HG02588 (cell line): ENCODE data around the gene MGLL.

ENCODE experiments used
- ATAC-seq: cut with Tn5 transposase; IDR thresholded peaks from one replicate; pipeline ENCODE4 v1.9.1; 2021; ENCODE audit warnings: mild to moderate bottlenecking, moderate library complexity; ENCODE audit not compliant: unreplicated experiment

MGLL gene

GRCh38 chr3:127761441-127761801 is 60.9 kb downstream of the MGLL start:
- ATAC-seq, result no peak

- ATAC-seq, result no peak
These were observed 61.4 kb downstream of the MGLL start for GRCh38 chr3:127760791-127761440.

DNA sequence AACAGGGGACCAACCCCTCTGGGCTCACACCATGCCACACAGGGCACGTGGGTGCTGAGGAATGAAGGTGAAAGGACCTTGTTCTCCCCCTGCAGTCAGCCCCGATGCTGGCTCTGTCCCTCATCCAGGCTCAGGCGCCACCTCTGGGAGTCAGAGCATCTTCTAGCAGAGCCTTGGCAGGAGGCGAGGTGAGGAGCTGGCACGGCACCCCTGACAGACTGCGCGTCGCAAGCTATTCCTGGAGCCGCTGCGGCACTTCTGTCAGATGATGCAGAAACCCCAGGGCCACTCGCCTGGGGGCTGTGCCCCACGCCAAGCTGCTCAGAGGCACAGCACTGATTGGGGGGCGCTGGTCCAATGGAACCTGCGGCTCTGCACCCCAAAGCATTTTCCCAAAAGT is 62.0 kb downstream of the MGLL start:
- no peak for ATAC-seq

DNA sequence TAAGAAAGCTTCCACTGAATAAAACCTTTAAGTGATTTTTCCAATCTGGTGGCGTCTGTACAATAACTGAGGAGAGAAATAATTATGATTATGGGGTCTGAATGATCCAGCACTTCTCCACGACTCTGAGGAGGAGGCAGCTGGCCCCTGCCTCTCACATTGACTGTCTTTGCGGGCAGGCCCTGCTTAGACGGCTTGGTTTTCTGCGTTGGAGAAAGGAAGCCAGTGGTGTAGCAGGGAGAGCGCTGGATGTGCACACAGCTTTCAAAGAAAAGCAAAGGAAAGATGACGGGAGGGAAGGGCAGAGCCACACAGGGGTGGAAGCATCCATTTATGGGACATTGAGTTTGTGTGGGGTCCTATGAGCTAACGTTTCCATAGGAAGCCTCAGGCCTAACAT is 62.5 kb downstream of the MGLL start:
- no peak for ATAC-seq

DNA sequence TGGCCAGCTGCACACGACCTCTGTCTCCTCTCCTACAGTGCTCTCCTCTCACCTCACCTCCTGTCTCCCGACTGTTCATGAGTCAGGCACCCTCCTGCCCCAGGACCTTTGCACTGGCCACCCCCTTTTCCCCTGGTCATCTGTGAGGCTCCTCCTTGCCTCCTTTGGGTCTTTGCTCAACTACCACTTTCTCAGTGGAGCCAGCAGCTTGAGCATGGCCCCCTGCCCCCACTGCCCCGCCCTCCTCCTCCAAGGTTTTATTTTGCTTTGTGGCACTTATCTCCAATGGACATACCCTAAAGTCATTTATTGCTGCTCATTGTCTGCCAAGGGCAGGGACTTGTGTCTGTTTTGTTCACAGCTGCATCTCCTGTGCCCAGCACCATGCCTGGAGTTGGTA is 64.3 kb downstream of the MGLL start:
- ATAC-seq, result no peak

DNA sequence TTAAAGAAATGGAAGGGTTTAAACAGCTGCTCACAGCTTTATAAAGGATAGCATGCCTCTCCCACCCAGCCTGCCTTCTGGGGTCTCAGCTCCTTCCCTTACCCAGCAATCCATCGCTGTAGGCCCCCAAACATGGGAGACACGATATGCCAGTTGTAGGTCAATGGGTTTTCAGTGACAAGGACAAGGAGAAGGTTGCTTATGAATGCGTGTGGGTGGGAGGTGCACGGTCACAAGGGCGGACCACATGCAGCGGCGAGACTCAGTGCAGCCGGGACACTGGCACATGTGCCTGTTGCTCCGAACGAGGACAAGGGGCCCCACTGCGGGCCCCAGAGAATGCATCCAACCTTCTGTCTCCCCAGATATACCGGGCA is 67.0 kb downstream of the MGLL start:
- no peak for ATAC-seq

DNA sequence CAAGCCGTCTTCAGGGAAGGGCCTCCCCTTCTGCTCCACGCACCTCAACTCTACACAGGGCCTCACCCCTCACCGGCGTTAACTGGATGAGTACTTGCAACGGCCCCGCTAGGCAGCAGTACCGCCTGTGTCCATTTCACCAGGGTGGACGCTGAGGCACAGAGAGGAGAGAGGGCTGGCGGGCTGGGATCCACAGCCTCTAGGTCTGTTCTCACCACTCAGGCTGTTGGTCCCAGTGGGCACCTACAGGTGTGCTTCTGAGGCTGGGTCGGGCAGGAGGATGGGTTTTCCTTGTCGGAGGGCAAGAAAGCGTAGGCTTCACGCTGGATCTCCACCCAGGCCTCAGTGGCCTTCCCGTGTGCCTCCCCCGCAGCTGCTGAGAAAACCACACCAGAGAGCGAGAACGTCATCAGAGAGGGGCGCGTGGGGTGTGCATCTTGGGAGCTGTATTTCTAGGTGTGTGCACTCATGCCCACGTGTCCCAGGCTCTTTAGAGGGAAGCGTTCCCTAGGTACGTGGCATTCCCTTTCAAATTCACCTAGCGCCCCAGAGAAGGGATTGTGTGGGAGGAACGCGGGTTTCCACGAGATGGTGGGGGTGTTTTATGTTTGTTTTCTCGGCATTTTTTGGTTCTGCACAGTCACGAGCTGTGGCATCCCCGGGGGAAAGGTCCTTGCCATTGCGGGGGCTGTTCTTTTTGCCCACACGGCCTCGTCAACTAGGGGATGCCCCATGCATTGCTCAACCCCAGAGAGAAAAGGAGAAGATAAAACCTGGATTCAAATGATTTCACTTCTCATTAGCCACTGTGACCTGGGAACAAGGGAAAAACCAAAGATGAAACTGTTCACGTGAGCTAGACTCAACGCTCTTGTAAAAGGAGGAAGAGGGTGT is 67.7 kb downstream of the MGLL start:
- ATAC-seq, result no peak

DNA sequence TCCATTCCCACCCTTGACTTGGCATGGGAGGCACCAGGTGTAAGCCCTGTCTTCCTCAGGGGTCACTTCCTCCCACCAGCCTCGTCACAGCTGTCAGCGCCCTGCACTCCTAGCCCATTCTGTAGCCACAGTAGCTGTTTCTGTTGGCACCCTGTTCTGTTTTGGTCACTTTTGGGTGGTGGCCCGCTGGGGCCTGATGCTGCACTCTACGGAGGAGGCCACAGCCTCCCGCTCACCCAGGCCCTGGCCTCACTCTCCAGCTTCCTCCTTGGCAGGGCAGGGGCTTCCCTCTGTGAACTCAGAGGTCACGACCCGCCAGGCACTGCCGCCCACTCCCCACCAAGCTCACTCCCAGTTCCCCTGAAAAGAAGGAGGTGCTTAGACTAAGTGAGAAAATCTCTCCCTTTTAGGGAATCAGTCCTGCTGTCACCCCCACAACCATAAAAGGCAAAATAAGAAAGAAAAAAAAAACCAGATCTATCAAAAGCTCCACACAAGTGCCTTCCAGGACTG is 68.4 kb downstream of the MGLL start:
- ATAC-seq, result no peak

DNA sequence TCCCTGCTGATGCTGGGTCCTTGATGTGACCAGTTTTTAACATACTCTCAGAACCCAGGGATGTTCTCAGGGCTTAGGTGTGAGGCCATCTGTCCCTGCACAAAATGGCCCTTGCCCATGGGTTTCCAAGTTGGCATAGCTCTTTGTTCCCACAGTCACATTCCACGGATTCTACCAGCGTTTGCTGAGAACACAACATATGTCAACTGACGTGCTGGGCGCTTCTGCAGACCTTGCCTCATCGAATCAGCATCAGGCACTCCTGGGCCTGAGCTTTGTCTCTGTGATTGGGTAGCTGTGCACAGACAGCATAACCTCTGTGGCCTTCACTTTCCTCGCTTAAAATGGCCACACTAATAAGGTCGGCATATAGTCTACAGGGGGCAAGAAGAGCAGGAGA is 69.0 kb downstream of the MGLL start:
- ATAC-seq, result no peak

DNA sequence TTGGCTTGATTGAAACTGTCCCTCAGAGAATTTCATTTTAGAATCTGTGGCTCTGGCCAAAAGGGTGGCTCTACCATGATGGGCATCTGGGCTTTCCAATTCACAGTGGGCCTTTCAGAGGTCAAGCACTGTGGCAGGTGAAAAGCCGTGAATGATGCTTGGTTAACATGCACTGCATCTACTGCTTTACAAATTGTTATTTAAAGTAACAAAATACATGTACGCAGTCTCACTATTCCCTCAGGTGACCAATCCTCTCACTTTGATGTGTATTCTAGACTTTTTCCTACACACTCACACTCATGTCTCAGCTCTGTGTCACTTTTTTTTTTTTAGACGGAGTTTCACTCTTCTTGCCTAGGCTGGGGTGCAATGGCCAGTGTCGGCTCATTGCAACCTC is 70.5 kb downstream of the MGLL start:
- ATAC-seq, result no peak

GRCh38 chr3:127751163-127751621 is 71.1 kb downstream of the MGLL start:
- ATAC-seq, result no peak

DNA sequence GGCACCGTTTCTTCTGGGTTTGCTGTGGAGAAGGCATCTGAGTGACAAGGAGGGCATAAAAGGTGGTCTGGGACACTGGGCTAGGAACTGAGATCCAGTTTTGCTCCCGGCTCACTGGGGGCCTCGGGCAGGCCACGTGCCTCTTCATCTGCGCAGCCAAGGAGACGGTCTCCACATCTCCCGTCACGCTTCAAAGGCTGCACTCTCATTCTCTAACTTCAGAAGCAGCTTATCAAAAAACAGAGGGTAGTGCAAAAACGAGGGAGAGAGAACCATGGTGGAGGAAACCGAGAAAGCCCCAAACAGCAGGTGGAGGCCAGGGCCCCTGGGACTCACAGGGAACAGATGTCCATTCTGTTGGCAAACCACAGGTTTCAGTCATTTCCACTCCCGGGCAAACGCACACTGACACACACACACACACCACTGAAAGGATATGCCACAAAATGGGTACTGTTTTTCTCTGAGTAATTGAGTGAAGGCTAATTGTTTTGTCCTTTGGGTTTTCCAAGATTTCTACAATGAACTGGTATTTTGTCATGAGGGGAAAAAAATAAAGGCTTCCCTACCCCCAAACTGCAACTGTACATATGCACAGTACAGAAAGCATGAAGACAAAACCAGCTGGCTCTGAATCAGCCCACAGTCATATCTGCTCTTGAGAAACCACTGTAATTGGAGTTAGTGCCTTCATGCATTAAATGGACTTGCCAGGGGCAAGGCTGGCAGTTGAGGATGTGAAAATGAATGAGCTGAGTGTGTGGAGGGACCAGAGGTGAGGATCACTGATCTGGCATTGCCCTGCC is 71.9 kb downstream of the MGLL start:
- peak; percentile 27 for ATAC-seq

- no peak for ATAC-seq
These were observed 72.5 kb downstream of the MGLL start for GRCh38 chr3:127749787-127750225.

GRCh38 chr3:127749361-127749760 is 73.0 kb downstream of the MGLL start:
- ATAC-seq, result no peak

GRCh38 chr3:127748754-127749327 is 73.5 kb downstream of the MGLL start:
- no peak for ATAC-seq

DNA sequence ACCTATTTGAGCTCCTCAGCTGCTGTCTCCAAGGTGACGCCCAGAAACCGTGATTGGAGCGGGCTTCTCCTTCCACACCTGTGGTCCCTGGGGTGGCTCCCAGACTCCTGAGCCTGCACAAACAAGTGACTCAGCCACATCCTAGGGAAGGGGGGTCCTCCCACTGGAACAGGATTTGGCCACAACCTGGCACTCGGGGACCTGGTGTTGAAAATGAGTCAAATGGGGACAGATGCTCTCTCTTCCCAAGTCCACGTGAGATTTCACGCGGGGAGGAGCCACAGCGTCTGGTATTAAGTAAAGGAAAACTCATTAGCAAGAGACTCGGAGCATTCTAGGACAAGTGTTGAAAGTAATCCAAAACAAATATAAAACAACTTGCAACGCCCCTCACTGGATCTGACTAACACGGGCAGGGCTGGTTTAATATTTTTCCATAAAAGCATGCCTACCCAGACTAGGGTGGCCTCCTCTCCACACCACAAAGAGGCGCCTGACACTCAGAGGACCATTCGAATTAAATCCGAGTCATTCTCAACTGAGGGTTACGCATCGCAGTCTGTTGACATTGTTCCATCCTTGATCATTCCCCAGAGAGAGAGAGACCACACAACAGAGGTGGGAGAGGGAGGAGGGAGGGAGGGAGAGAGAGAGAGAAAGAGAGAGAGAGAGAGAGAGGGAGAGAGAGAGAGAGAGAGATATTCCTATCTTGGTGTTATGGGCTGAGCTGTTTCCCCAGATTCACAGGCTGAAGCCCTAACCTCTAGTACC is 74.4 kb downstream of the MGLL start:
- no peak for ATAC-seq

- ATAC-seq, result no peak
These were observed 75.2 kb downstream of the MGLL start for GRCh38 chr3:127747066-127747465.

DNA sequence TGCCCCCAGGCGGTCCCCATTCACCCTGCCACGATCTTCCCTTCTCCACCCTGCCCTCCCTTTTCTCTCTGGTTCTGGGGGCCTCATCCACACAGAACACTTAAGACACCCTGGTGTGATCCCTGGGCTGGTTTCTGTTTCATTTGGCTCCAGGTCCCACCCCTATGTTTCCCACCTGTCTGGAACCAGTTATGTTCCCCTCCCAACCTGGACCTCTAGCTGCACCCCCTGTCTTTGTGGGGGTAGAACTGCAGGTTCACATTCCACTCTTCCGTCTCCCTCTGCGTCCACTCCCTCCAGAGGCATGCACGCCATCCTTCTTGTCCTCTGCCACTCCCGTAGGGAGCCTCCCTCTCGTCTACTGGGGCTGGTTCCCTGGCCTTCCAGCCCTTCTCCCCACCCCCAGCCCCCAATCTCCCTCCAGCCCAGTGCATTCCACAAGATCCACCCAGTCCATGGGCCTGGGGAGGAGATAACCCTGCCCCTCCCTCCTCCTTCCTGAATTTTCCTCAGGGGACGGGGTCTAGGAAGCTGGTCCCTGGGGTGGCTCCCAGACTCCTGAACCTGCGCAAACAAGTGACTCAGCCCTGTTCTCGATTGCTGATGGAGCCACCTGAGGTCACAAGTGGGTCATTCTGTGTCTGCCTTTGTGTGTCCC is 75.8 kb downstream of the MGLL start:
- ATAC-seq, result no peak

- no peak for ATAC-seq
These were observed 76.5 kb downstream of the MGLL start for GRCh38 chr3:127745656-127746399.
